ENCODE data around the gene ROPN1L.

Gene ROPN1L

DNA sequence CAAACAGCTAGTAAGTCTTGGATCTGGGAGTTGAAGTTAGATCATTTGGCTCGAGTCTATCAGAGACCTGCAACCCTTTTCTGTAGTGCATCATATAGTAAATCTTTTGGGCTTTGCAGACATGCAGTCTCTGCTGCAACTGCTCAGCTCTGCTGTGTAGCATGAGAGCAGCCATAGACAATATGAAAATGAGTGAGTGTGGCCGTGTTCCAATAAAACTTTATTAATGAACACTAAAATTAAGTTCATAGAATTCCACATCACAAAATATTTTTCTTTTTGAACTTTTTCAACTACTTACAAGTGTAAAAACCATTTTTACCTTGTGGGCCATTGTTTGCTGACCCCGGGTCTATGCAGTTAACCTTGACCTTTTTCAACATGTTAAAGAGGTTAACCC lies 35.2 kb downstream of the ROPN1L start:
- Histone ChIP-seq H3K4me1 (no peaks in the 10 kb centered on the region), H3K36me3 (no peaks in the 10 kb centered on the region), H3K9me3 (peaks cover 0 to 16% (median 13%) of the 10 kb centered on the region in 3 donors), H3K27me3 (no peaks in the 10 kb centered on the region), H3K27ac (no peak overlapping the region), H3K4me3 (no peak overlapping the region)
- TF ChIP-seq, protein P1, sequence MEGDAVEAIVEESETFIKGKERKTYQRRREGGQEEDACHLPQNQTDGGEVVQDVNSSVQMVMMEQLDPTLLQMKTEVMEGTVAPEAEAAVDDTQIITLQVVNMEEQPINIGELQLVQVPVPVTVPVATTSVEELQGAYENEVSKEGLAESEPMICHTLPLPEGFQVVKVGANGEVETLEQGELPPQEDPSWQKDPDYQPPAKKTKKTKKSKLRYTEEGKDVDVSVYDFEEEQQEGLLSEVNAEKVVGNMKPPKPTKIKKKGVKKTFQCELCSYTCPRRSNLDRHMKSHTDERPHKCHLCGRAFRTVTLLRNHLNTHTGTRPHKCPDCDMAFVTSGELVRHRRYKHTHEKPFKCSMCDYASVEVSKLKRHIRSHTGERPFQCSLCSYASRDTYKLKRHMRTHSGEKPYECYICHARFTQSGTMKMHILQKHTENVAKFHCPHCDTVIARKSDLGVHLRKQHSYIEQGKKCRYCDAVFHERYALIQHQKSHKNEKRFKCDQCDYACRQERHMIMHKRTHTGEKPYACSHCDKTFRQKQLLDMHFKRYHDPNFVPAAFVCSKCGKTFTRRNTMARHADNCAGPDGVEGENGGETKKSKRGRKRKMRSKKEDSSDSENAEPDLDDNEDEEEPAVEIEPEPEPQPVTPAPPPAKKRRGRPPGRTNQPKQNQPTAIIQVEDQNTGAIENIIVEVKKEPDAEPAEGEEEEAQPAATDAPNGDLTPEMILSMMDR (IDR thresholded peaks at IDR 0.05) = no peak
- DNase-seq = no peak
- intact Hi-C loops (cut with DNase I; ENCODE audit: low total_unique reads) = no loop called here

DNA sequence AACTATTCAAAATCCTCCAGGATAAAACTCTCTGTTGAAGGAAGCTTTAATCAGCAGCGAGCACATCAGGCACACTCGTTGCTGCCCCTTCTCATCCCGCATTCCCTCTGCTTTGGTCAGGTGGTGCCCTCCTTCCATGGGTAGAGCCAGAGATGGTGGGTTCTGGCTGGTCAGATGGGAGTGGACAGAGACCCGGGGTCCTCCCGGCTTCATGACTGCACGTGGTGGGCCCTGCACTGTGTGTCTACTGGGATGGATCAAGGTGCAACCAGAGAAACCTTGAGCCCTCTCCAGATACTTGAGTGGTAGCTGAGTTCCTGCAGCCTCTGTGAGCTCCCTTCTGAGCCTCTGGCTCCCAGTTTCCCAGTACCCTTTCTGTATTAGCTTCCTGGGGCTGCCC lies 36.3 kb downstream of the ROPN1L start:
- H3K4me1 ChIP-seq = no peaks in the 10 kb centered on the region
- TF ChIP-seq, protein P1 (IDR thresholded peaks at IDR 0.05) = no peak
- H3K4me3 ChIP-seq = no peak overlapping the region
- H3K36me3 ChIP-seq = no peaks in the 10 kb centered on the region
- DNase-seq = no peak
- H3K9me3 ChIP-seq = peaks cover 0 to 16% (median 13%) of the 10 kb centered on the region in 3 donors
- intact Hi-C loops (cut with DNase I; ENCODE audit: low total_unique reads) = no loop called here
- peaks cover 0 to 1% of the 10 kb centered on the region in 2 donors for H3K27me3 ChIP-seq
- no peak overlapping the region for H3K27ac ChIP-seq

DNA sequence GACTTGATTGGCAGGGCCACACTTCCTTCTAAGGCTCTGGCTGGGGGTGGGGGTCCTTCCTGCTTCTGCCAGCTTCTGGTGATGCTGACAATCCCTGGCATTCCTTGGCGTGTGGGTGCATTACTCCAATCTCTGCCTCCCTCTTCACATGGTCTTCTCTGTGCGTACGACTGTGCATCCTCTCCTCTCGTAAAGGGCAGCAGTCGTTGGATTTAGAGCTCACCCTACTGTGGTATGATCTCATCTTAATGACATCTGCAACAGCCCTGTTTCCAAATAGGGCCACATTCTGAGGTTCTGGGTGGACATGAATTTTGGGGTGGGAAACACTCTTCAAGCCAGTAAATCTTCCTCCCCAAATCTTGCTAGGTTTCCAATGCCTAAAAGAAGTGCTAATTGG lies 36.8 kb downstream of the ROPN1L start:
- DNase-seq = no peak
- H3K4me1 ChIP-seq = no peaks in the 10 kb centered on the region

DNA sequence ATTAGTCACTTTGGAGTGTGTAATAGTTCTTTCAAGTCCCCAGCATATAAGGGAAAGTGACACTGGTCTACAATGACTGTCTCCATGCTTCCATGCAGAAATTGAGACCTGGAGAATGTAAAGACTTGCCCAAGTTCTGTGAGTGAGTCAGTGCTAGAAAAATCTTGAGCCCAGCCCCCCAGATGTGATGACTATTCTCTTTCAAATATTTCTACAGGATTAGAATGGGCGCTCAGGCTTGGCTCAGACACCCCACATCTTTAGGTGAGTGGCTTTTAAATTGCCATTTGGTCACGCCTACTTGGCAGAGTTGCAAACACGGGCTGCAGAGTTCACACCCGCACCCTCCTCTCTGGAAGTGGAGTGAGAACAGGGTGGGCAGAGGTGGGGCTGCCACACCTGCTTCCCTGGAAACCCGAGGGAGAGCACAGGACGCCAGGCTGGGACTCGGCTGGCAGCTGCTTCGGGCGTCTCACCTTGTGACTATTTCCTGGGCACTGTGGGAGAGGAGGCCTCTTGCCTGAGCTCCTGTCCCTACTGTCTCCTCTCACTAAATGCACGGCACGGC lies 37.6 kb downstream of the ROPN1L start:
- Histone ChIP-seq H3K4me3 (no peak overlapping the region), H3K27me3 (peaks cover 0 to 2% of the 10 kb centered on the region in 2 donors), H3K27ac (no peak overlapping the region), H3K4me1 (no peaks in the 10 kb centered on the region), H3K9me3 (peaks cover 0 to 16% (median 13%) of the 10 kb centered on the region in 3 donors), H3K36me3 (no peaks in the 10 kb centered on the region)
- intact Hi-C loops (cut with DNase I; ENCODE audit: low total_unique reads) = no loop called here
- TF ChIP-seq, protein P1 (IDR thresholded peaks at IDR 0.05) = no peak
- DNase-seq = no peak

More for the DNA sequence above, 36.8 kb downstream of the ROPN1L start:
- Histone ChIP-seq H3K4me3 (no peak overlapping the region), H3K27ac (no peak overlapping the region), H3K36me3 (no peaks in the 10 kb centered on the region), H3K27me3 (peaks cover 0 to 2% of the 10 kb centered on the region in 2 donors), H3K9me3 (peaks cover 0 to 16% (median 13%) of the 10 kb centered on the region in 3 donors)
- intact Hi-C loops (cut with DNase I; ENCODE audit: low total_unique reads) = no loop called here
- TF ChIP-seq, protein P1 (IDR thresholded peaks at IDR 0.05) = no peak

DNA sequence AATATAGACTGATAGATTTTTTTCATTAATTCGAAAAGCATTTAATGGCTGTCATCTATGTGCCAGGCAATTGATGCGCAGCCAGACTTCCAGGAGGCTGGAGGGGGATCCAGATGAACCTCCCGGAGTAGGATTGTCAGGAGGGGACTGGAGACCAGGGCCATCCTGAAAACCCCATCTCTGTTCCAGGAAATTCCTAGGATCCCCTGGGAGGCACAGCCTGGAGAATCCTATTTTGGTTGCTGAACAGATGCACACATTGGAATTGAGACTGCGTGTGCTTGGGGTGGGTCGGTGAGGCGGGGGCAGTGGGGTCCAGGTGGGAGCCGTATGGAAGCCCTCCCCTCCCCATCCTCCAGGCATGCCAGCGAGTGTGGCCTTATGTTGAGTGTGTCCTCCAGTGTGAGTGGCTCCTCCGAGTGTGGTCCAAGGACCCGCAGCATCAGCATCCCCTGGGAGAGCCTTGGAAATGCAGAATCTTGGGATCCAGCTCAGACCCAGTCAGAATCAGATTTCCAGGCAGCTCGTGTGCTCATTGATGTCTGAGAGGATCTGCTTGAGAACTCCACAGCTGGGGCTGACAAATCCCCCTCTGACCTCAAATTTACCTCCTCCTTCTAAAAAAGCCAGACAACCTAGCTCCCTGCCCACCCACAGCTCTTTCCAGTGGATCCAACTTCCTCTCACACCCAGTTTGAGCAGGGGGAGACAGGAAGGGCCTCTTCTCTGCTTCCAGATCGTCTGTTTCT lies 38.7 kb downstream of the ROPN1L start:
- no peak overlapping the region for H3K27ac ChIP-seq
- H3K36me3 ChIP-seq = no peaks in the 10 kb centered on the region
- H3K4me3 ChIP-seq = no peak overlapping the region
- intact Hi-C loops (cut with DNase I; ENCODE audit: low total_unique reads) = no loop called here
- peaks cover 0 to 9% (median 6%) of the 10 kb centered on the region in 3 donors for H3K9me3 ChIP-seq
- no peak for DNase-seq
- peaks cover 0 to 6% (median 6%) of the 10 kb centered on the region in 4 donors for H3K4me1 ChIP-seq
- TF ChIP-seq, protein P1 (IDR thresholded peaks at IDR 0.05) = no peak
- H3K27me3 ChIP-seq = peaks cover 0 to 2% of the 10 kb centered on the region in 2 donors

Data from tibial artery (tissue), 4 donors.